Measurements from ENCODE around the gene REC8.

Gene REC8, protein sequence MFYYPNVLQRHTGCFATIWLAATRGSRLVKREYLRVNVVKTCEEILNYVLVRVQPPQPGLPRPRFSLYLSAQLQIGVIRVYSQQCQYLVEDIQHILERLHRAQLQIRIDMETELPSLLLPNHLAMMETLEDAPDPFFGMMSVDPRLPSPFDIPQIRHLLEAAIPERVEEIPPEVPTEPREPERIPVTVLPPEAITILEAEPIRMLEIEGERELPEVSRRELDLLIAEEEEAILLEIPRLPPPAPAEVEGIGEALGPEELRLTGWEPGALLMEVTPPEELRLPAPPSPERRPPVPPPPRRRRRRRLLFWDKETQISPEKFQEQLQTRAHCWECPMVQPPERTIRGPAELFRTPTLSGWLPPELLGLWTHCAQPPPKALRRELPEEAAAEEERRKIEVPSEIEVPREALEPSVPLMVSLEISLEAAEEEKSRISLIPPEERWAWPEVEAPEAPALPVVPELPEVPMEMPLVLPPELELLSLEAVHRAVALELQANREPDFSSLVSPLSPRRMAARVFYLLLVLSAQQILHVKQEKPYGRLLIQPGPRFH

DNA sequence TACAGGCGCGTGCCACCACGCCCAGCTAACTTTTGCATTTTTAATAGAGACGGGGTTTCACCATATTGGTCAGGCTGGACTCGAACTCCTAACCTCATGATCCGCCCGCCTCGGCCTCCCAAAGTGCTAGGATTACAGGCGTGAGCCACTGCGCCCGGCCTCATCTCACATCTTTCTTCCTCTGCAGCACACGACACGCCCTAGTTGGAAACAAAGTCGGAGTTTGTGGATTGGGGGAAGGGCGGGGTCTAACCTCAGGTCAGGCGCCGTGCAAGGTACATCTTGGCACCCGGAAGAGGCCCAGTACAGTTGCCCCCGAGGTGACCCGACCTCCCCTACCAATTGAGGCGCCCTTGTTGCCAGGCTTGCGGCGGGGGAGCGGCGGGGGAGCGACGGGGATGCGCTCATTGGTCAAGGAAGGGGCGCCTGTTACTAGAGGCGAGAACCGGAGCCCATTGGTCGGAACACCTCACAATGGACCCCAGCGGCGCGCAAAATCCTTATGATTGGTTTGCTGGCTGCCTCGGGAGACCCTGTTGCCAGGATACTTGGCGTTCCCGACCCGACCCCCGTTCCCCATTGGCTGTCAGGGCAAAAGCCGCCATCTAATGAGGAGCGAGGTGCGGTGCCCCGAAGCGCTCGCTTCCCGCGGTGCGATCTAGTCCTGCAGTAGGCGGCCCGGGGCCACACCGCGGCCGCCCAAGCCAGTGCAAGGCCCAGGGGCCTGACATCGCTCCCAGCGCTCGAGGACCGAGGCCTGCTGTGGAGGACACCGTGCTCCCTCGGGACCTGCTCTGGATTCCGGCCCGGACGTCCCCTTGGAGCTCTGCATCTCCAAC is at the start of gene REC8:
Gene REC8 (plus strand): TSS at position 659 of the 839 bp plus-strand sequence. CDS start 473 bp downstream, outside the sequence.
- no peak for DNase-seq (ENCODE audit: low read depth)
- no peak within 1 kb of the TSS for H3K4me3 ChIP-seq (ENCODE audit: control insufficient read depth, low read depth, low read length)
- TF ChIP-seq, protein P1, sequence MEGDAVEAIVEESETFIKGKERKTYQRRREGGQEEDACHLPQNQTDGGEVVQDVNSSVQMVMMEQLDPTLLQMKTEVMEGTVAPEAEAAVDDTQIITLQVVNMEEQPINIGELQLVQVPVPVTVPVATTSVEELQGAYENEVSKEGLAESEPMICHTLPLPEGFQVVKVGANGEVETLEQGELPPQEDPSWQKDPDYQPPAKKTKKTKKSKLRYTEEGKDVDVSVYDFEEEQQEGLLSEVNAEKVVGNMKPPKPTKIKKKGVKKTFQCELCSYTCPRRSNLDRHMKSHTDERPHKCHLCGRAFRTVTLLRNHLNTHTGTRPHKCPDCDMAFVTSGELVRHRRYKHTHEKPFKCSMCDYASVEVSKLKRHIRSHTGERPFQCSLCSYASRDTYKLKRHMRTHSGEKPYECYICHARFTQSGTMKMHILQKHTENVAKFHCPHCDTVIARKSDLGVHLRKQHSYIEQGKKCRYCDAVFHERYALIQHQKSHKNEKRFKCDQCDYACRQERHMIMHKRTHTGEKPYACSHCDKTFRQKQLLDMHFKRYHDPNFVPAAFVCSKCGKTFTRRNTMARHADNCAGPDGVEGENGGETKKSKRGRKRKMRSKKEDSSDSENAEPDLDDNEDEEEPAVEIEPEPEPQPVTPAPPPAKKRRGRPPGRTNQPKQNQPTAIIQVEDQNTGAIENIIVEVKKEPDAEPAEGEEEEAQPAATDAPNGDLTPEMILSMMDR (IDR thresholded peaks at IDR 0.05; ENCODE audit: control insufficient read depth, insufficient read depth, low read depth, low read length, missing control alignments): no peak

DNA sequence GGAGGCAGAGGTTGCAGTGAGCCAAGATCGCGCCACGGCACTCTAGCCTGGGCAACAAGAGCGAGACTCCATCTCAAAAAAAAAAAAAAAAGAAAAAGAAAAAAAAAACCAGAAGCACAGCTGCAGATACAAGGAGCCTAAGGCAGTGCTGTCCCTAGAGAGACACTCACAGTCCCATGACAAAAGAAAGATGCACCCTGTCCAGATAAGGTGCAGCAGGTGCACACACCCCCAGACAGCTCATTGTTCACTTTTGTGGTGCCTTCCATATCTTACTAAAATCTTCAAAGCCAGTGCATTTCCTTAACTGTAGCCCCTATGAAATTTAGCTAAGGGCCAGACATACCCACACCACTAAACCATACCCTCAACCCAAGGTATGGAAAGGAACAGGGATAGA is 49.5 kb upstream of the REC8 start:
- no peak overlapping the region for H3K4me3 ChIP-seq (ENCODE audit: control insufficient read depth, low read depth, low read length)
- no peak for DNase-seq (ENCODE audit: low read depth)
- TF ChIP-seq, protein P1 (IDR thresholded peaks at IDR 0.05; ENCODE audit: control insufficient read depth, insufficient read depth, low read depth, low read length, missing control alignments): no peak

DNA sequence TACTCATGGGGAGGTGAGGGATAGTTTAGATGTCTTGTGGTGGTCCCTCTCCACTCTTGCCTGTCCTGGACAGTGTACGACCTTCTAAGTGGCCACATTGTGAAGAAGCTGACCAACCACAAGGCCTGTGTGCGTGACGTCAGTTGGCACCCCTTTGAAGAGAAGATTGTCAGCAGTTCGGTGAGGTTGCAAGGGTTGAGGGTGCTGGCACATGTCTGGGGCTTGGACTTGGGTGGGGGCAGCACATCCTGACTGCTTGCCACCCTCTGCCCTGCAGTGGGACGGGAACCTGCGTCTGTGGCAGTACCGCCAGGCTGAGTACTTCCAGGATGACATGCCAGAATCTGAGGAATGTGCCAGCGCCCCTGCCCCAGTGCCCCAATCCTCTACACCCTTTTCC is 49.0 kb upstream of the REC8 start:
- no peak for DNase-seq (ENCODE audit: low read depth)
- no peak overlapping the region for H3K4me3 ChIP-seq (ENCODE audit: control insufficient read depth, low read depth, low read length)
- TF ChIP-seq, protein P1 (IDR thresholded peaks at IDR 0.05; ENCODE audit: control insufficient read depth, insufficient read depth, low read depth, low read length, missing control alignments): no peak

DNA sequence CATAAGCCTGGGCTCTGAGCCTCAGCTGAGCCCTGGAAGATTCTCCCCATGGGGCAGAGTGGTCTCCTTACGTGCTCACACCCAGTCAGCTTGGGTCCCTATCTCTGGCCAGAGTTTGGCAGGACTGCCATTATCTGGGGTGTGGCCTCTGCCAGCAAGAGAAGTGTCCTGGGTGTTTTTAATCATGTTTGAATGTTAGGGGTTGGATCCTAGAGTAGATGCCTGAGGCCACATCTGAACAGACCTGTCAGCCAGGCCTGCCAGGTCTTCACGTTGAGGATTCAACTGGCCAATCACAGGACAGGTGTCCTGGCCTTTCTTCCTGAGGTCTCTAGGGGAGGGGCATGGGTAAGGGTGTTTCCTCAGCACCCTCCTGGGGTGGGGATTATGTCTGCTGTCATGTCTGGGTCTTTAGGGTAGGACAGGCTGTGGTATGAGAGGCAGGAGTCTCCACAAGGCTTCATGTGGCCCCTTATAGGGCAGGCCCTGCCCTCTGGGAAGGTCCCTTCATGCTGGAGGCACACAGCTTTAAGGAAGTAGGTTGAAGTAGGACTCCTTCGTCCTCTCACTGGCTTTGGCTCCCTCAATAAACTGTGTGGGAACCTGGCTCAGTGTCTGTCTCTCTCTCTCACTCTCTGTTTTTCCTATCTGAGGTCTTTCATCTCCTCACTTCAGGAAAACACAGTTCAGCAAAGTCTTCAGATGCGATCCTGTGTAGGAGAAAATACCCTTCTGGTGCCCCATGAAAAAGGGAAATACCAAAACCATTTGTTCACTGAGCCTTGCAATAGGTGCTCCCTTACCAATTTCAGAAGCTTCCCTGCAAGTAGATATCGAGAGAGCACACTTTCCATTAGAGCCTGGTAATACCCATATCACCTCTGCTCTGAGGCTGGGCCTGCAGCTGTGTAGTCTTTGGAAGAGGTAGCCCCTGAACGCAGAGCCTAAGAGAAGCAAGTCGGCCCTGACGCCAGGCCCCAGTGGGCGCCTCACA is 48.2 kb upstream of the REC8 start:
- no peak for DNase-seq (ENCODE audit: low read depth)

DNA sequence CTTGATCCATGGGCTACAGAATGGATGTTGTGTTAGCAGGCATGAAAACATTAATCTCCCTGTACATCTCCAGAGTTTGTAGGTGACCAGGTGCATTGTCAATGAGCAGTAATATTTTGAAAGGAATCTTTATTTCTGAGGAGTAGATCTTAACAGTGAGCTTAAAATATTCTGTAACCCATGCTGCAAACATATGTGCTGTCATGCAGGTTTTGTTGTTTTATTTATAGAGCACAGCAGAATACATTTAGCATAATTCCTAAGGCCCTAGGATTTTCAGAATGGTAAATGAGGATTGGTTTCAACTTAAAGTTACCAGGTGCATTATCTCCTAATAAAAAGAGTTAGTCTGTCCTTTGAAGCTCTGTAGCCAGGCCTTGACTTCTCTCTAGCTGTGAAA is 44.9 kb upstream of the REC8 start:
- TF ChIP-seq, protein P1 (IDR thresholded peaks at IDR 0.05; ENCODE audit: control insufficient read depth, insufficient read depth, low read depth, low read length, missing control alignments): no peak
- no peak overlapping the region for H3K4me3 ChIP-seq (ENCODE audit: control insufficient read depth, low read depth, low read length)
- DNase-seq (ENCODE audit: low read depth): no peak

More for the DNA sequence above, 48.2 kb upstream of the REC8 start:
- TF ChIP-seq, protein P1 (IDR thresholded peaks at IDR 0.05; ENCODE audit: control insufficient read depth, insufficient read depth, low read depth, low read length, missing control alignments): no peak
- no peak overlapping the region for H3K4me3 ChIP-seq (ENCODE audit: control insufficient read depth, low read depth, low read length)

All from AG09309 (cell line).